Measurements from ENCODE around the gene COX14. TPM values are rescaled to one million over a fixed set of nuclear protein-coding genes. Genes with fewer than 3 reads are reported as not detected.

COX14 gene
- total and polyA plus RNA-seq, 10 donors: 45.9 to 116 (median 59.7) TPM

DNA sequence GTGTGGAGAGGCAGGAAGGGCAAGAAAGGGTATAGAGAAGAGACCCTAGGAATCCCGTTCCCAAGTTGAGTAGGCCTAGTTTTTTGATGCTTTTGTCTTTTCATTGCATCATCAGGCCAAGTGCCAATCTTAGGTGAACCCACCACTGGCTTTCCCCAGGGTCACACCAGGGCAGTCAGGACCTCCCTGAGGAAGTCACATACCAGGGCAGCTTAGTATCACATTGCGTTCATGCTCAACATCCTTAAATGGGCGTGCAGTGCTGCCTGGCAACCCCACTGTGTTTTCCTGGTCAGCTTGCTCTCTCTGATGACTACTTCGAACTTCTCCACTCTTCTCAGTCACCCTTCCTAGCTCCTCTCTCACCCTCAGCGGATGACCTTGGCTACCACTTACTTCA, 45.6 kb upstream of the COX14 start:
- Histone ChIP-seq H3K9me3 (no peaks in the 10 kb centered on the region), H3K27ac (no peak overlapping the region), H3K4me1 (peaks cover 0 to 11% (median 6%) of the 10 kb centered on the region in 6 donors), H3K27me3 (replicated peaks in 1 of 7) (peaks cover 0 to 38% (median 0%) of the 10 kb centered on the region in 7 donors), H3K4me3 (no peak overlapping the region), H3K36me3 (no peaks in the 10 kb centered on the region)
- intact Hi-C loops (cut with DNase I; ENCODE audit: low total_unique reads): loop anchor here (10.0 kb wide), 1 partner anchor 202 kb away; no protein-coding TSS in a partner anchor
- TF ChIP-seq, protein P1, sequence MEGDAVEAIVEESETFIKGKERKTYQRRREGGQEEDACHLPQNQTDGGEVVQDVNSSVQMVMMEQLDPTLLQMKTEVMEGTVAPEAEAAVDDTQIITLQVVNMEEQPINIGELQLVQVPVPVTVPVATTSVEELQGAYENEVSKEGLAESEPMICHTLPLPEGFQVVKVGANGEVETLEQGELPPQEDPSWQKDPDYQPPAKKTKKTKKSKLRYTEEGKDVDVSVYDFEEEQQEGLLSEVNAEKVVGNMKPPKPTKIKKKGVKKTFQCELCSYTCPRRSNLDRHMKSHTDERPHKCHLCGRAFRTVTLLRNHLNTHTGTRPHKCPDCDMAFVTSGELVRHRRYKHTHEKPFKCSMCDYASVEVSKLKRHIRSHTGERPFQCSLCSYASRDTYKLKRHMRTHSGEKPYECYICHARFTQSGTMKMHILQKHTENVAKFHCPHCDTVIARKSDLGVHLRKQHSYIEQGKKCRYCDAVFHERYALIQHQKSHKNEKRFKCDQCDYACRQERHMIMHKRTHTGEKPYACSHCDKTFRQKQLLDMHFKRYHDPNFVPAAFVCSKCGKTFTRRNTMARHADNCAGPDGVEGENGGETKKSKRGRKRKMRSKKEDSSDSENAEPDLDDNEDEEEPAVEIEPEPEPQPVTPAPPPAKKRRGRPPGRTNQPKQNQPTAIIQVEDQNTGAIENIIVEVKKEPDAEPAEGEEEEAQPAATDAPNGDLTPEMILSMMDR (IDR thresholded peaks at IDR 0.05 in 8 of 11, conservative IDR thresholded peaks at IDR 0.05 in 3 of 11): no peak
- TF ChIP-seq POLR2A (IDR thresholded peaks at IDR 0.05) (no peak), POLR2AphosphoS5 (IDR thresholded peaks at IDR 0.05) (peak in 1 of 3 donors; percentile 26)
- WGBS, 5 donors: 41 to 56% (median 47%) methylated on average over 5 of the region's 5 CpGs
- no peak for DNase-seq

DNA sequence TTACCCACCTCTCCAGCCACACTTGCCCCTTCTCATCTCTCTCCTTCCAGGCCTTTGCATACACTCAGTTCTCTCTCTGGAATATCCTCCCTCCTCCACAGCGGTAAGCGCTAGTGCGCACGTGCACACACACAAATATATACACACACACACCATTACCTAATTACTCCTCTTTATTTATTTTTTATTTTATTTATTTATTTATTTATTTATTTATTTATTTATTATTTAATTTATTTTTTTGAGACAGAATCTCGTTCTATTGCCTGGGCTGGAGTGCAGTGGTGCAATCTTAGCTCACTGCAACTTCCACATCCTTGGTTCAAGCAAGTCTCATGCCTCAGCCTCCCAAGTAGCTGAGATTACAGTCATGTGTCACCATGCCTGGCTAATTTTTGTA, 43.0 kb upstream of the COX14 start:
- no peak overlapping the region for H3K4me3 ChIP-seq
- peaks cover 0 to 18% (median 0%) of the 10 kb centered on the region in 7 donors for H3K27me3 ChIP-seq (replicated peaks in 1 of 7)
- WGBS, 5 donors: 83 to 97% (median 88%) methylated on average over 5 of the region's 5 CpGs
- TF ChIP-seq POLR2A (IDR thresholded peaks at IDR 0.05): no peak
- no peak for TF ChIP-seq POLR2AphosphoS5 (IDR thresholded peaks at IDR 0.05)
- TF ChIP-seq, protein P1 (IDR thresholded peaks at IDR 0.05 in 8 of 11, conservative IDR thresholded peaks at IDR 0.05 in 3 of 11): no peak
- intact Hi-C loops (cut with DNase I; ENCODE audit: low total_unique reads): loop anchor here (10.0 kb wide), 1 partner anchor 204 kb away; no protein-coding TSS in a partner anchor
- no peak overlapping the region for H3K27ac ChIP-seq
- H3K4me1 ChIP-seq: peaks cover 0 to 11% (median 6%) of the 10 kb centered on the region in 6 donors
- H3K36me3 ChIP-seq: no peaks in the 10 kb centered on the region
- H3K9me3 ChIP-seq: no peaks in the 10 kb centered on the region
- peak; percentile 0 for DNase-seq

DNA sequence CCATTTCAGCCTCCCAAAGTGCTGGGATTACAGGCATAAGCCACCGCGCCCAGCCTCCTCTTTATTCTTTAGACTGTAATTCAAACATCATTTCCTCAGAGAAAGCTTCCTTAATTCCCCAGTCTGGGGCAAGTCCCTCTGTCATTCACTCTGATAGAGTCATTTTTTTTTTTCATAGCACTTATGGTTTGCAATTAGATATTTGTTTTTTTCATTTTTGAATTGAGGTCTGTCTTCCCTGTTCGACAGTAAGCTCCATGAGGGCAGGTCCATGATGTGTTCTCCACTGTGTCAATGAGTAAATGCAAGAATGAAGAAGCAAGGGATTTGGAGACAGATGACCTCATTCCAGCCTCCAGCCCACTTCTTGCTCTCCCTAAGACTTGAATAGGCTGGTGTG, 42.5 kb upstream of the COX14 start:
- Histone ChIP-seq H3K4me3 (no peak overlapping the region), H3K36me3 (no peaks in the 10 kb centered on the region), H3K27me3 (replicated peaks in 1 of 7) (peaks cover 0 to 14% (median 0%) of the 10 kb centered on the region in 7 donors), H3K4me1 (peaks cover 0 to 11% (median 6%) of the 10 kb centered on the region in 6 donors), H3K9me3 (no peaks in the 10 kb centered on the region), H3K27ac (no peak overlapping the region)
- DNase-seq: peak; percentile 4
- intact Hi-C loops (cut with DNase I; ENCODE audit: low total_unique reads): loop anchor here (10.0 kb wide), 1 partner anchor 205 kb away; no protein-coding TSS in a partner anchor
- TF ChIP-seq POLR2AphosphoS5 (IDR thresholded peaks at IDR 0.05): no peak
- TF ChIP-seq, protein P1 (IDR thresholded peaks at IDR 0.05 in 8 of 11, conservative IDR thresholded peaks at IDR 0.05 in 3 of 11): no peak
- no peak for TF ChIP-seq POLR2A (IDR thresholded peaks at IDR 0.05)
- 88 to 97% (median 93%) methylated on average over 3 of the region's 3 CpGs for WGBS, 5 donors

DNA sequence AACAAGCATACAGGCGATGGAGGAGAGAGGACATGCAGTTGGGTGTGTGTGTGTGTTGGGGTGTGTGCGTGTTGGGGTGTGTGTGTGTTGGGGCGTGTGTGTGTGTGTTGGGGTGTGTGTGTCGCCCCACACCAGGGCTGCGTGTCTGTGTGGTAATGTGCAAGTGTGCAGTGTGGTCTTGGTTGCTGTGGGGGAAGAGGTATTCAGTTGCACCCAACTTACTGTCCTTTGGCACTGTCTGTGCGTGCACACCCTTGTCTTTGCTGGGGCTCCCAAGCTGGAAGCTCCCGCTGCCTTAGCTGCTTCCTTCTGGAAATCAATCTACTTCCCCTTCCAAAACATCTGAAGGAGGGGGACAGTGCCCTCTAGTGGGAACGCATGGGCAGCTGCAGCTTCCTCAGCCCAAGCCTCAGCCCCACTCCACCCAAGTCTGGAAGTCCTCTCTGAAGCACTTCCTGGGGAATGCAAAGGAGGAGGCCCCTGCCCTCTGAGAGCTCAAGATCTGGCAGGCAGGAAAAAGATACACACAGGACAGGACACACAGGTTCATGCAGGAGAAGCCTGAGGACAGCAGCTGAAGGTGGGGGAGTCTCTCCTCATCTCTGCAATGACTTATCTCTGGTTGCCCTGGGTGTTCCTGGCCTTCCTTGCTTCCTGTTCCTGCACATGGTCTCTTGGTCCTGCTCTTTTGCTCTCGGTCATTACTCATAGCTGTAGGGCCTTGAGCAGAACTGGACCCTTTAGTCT, 41.5 kb upstream of the COX14 start:
- H3K4me1 ChIP-seq: peaks cover 3 to 15% (median 9%) of the 10 kb centered on the region in 6 donors
- peak; percentile 89 for DNase-seq
- TF ChIP-seq, protein P1 (IDR thresholded peaks at IDR 0.05 in 8 of 11, conservative IDR thresholded peaks at IDR 0.05 in 3 of 11): peak; percentile 72 to 97 (median 92)
- peak in 1 of 3 donors; percentile 8 for TF ChIP-seq POLR2AphosphoS5 (IDR thresholded peaks at IDR 0.05)
- no peak for TF ChIP-seq POLR2A (IDR thresholded peaks at IDR 0.05)
- intact Hi-C loops (cut with DNase I; ENCODE audit: low total_unique reads): no loop called here
- no peaks in the 10 kb centered on the region for H3K36me3 ChIP-seq
- peaks cover 0 to 7% (median 0%) of the 10 kb centered on the region in 7 donors for H3K27me3 ChIP-seq (replicated peaks in 1 of 7)
- peak overlapping the region in 1 of 8 donors; percentile 37 for H3K4me3 ChIP-seq
- no peaks in the 10 kb centered on the region for H3K9me3 ChIP-seq
- no peak overlapping the region for H3K27ac ChIP-seq
- 36 to 41% (median 38%) methylated on average over 8 to 9 of the region's 9 CpGs for WGBS, 5 donors
